Hepatocyte (in vitro differentiated cells): ENCODE measurements around the gene JDP2.

Source experiments
- EZH2 ChIP-seq: fragments of 200-600 bp; sonication (generic); IDR thresholded peaks from 2 replicates; pipeline ENCODE4 v1.6.1; 2016; ENCODE audit warnings: antibody characterized with exemption, mild to moderate bottlenecking, borderline replicate concordance
- EZH2phosphoT487 ChIP-seq: fragments of 200-600 bp; sonication (generic); IDR thresholded peaks from one replicate; pipeline ENCODE4 v1.6.1; 2018; ENCODE audit warnings: antibody characterized with exemption, mild to moderate bottlenecking, low read depth, moderate library complexity; ENCODE audit not compliant: unreplicated experiment, severe bottlenecking
- TF ChIP-seq, protein P1 (sequence below): fragments of 200-600 bp; sonication (generic); IDR thresholded peaks from 2 replicates; pipeline ENCODE4 v1.5.1; 2016; ENCODE audit warnings: antibody characterized with exemption, mild to moderate bottlenecking; ENCODE audit not compliant: poor library complexity

DNA sequence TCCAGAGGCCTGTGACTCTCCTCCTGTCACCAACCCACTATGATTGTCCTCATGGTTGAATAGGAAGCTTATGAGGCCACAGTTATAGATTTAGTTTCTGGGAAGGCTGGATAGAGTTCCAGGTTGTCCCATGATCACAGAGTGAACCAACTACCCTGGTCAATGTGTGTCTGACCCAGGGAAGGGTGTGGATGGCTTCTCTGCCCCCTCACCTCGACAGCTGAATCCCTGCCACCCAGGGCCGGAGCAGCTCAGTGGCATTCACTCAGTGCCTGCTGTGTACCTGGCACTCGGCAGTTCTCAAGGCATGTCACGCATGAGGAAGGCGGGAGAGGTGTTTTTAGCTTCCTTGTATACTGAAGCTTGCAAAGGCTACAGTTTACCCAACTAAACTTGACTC is 43.2 kb downstream of the JDP2 start:
- TF ChIP-seq, protein P1, sequence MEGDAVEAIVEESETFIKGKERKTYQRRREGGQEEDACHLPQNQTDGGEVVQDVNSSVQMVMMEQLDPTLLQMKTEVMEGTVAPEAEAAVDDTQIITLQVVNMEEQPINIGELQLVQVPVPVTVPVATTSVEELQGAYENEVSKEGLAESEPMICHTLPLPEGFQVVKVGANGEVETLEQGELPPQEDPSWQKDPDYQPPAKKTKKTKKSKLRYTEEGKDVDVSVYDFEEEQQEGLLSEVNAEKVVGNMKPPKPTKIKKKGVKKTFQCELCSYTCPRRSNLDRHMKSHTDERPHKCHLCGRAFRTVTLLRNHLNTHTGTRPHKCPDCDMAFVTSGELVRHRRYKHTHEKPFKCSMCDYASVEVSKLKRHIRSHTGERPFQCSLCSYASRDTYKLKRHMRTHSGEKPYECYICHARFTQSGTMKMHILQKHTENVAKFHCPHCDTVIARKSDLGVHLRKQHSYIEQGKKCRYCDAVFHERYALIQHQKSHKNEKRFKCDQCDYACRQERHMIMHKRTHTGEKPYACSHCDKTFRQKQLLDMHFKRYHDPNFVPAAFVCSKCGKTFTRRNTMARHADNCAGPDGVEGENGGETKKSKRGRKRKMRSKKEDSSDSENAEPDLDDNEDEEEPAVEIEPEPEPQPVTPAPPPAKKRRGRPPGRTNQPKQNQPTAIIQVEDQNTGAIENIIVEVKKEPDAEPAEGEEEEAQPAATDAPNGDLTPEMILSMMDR = no peak
- TF ChIP-seq EZH2 (no peak), EZH2phosphoT487 (no peak)
